DOHH2 (cell line): Measurements from ENCODE around the gene WASL.

Experiments used
- H3F3A ChIP-seq: fragments of 200-600 bp; sonication (generic), shearing (Covaris generic); 2 replicates; pipeline ENCODE4 v1.6.0; 2016; ENCODE audit warnings: antibody characterized with exemption, mild to moderate bottlenecking; ENCODE audit not compliant: control insufficient read depth, insufficient read depth
- H3K27ac ChIP-seq: fragments of 200-600 bp; sonication (generic); 2 replicates; pipeline ENCODE4 v1.5.1; 2014; ENCODE audit warnings: low read depth, mild to moderate bottlenecking, low read length, moderate library complexity
- H3K27me3 ChIP-seq: fragments of 200-600 bp; sonication (generic); 2 replicates; pipeline ENCODE4 v1.6.1; 2014; ENCODE audit warnings: mild to moderate bottlenecking, low read length, mixed read lengths; ENCODE audit not compliant: control insufficient read depth
- H3K36me3 ChIP-seq: fragments of 200-600 bp; sonication (generic); 2 replicates; pipeline ENCODE4 v1.6.1; 2014; ENCODE audit warnings: mild to moderate bottlenecking, low read length, moderate library complexity, mixed read lengths; ENCODE audit not compliant: control insufficient read depth
- H3K4me1 ChIP-seq: fragments of 200-600 bp; sonication (generic); 2 replicates; pipeline ENCODE4 v1.6.1; 2014; ENCODE audit warnings: mild to moderate bottlenecking, low read length, mixed read lengths; ENCODE audit not compliant: control insufficient read depth
- H3K4me2 ChIP-seq: fragments of 200-600 bp; sonication (generic); 2 replicates; pipeline ENCODE4 v1.6.0; 2014; ENCODE audit warnings: mild to moderate bottlenecking, low read length, moderate library complexity
- H3K4me3 ChIP-seq: fragments of 200-600 bp; sonication (generic); 2 replicates; pipeline ENCODE4 v1.5.1; 2014; ENCODE audit warnings: mild to moderate bottlenecking, low read length, mixed read lengths
- H3K79me2 ChIP-seq: fragments of 200-600 bp; sonication (generic); 2 replicates; pipeline ENCODE4 v1.6.1; 2014; ENCODE audit warnings: mild to moderate bottlenecking, low read length, mixed read lengths; ENCODE audit not compliant: control insufficient read depth
- H3K9me2 ChIP-seq: fragments of 200-600 bp; sonication (generic); replicated peaks from 2 replicates; pipeline ENCODE4 v1.6.1; 2014; ENCODE audit warnings: mild to moderate bottlenecking, low read length, mixed read lengths; ENCODE audit not compliant: control insufficient read depth
- H3K9me3 ChIP-seq: fragments of 200-600 bp; sonication (generic); 2 replicates; pipeline ENCODE4 v1.6.1; 2014; ENCODE audit warnings: antibody characterized with exemption, low read length, mixed read lengths; ENCODE audit not compliant: control insufficient read depth, insufficient read depth
- H4K20me1 ChIP-seq: fragments of 200-600 bp; sonication (generic); 2 replicates; pipeline ENCODE4 v1.6.0; 2014; ENCODE audit warnings: low read depth, mild to moderate bottlenecking, antibody characterized with exemption, low read length, moderate library complexity; ENCODE audit not compliant: control insufficient read depth, insufficient read depth
- EZH2phosphoT487 ChIP-seq: fragments of 200-600 bp; sonication (generic); IDR thresholded peaks from 2 replicates; pipeline ENCODE4 v1.6.1; 2017; ENCODE audit warnings: borderline replicate concordance, mild to moderate bottlenecking, antibody characterized with exemption, low read length, moderate library complexity, mixed read lengths
- TF ChIP-seq, protein P1 (sequence below): fragments of 200-600 bp; sonication (generic); IDR thresholded peaks from one replicate; pipeline ENCODE4 v1.5.1; 2014; ENCODE audit warnings: antibody characterized with exemption, mild to moderate bottlenecking, low read depth, low read length; ENCODE audit not compliant: poor library complexity, severe bottlenecking

WASL gene

DNA sequence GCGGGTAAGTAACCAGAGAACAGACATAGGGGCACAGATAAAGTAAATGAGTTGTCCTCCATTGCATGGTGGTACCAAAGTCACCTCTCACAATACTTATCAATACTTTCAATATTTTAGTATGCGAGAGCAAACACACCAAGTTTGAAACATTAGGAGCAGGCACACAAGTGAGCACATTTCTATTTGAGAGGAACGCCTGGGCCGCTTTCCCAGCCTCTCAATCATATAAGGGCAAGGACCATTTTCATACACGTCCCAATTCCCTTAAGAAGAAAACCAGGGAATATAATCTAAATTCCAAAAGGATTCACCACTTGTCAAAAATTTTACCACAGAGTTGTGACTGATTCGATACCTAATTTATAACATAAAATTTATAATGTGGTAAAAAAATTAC lies 85.6 kb downstream of the WASL start:
- no peak overlapping the region for H3K27ac ChIP-seq
- H3K9me3 ChIP-seq, result no peaks in the 10 kb centered on the region
- no peaks in the 10 kb centered on the region for H3K36me3 ChIP-seq
- H3K9me2 ChIP-seq, result no peaks in the 10 kb centered on the region
- H3K4me3 ChIP-seq, result no peak overlapping the region
- no peak overlapping the region for H3K4me2 ChIP-seq
- no peaks in the 10 kb centered on the region for H3K79me2 ChIP-seq
- no peaks in the 10 kb centered on the region for H3F3A ChIP-seq
- peaks cover 7% of the 10 kb centered on the region; the same call in 1 of the 2 replicates for H3K27me3 ChIP-seq
- no peaks in the 10 kb centered on the region; the same call in 1 of the 2 replicates for H4K20me1 ChIP-seq
- H3K4me1 ChIP-seq, result no peaks in the 10 kb centered on the region
- TF ChIP-seq, protein P1, sequence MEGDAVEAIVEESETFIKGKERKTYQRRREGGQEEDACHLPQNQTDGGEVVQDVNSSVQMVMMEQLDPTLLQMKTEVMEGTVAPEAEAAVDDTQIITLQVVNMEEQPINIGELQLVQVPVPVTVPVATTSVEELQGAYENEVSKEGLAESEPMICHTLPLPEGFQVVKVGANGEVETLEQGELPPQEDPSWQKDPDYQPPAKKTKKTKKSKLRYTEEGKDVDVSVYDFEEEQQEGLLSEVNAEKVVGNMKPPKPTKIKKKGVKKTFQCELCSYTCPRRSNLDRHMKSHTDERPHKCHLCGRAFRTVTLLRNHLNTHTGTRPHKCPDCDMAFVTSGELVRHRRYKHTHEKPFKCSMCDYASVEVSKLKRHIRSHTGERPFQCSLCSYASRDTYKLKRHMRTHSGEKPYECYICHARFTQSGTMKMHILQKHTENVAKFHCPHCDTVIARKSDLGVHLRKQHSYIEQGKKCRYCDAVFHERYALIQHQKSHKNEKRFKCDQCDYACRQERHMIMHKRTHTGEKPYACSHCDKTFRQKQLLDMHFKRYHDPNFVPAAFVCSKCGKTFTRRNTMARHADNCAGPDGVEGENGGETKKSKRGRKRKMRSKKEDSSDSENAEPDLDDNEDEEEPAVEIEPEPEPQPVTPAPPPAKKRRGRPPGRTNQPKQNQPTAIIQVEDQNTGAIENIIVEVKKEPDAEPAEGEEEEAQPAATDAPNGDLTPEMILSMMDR, result no peak
- no peak for TF ChIP-seq EZH2phosphoT487

DNA sequence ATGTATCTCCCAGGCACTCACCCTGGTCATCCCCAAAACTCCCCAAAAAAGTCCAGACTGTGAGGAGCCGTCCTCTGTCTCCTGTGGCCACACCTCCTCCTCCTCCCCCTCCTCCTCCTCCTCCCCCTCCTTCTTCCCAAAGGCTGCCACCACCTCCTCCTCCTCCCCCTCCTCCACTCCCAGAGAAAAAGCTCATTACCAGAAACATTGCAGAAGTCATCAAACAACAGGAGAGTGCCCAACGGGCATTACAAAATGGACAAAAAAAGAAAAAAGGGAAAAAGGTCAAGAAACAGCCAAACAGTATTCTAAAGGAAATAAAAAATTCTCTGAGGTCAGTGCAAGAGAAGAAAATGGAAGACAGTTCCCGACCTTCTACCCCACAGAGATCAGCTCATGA lies 86.0 kb downstream of the WASL start:
- Histone ChIP-seq H3K27me3 (peaks cover 7% of the 10 kb centered on the region; the same call in 1 of the 2 replicates), H3F3A (no peaks in the 10 kb centered on the region), H3K9me3 (no peaks in the 10 kb centered on the region), H3K9me2 (no peaks in the 10 kb centered on the region), H3K36me3 (no peaks in the 10 kb centered on the region), H3K79me2 (no peaks in the 10 kb centered on the region), H3K4me1 (no peaks in the 10 kb centered on the region), H3K4me2 (no peak overlapping the region), H4K20me1 (no peaks in the 10 kb centered on the region; the same call in 1 of the 2 replicates), H3K27ac (no peak overlapping the region), H3K4me3 (no peak overlapping the region)
- TF ChIP-seq, protein P1, result no peak
- no peak for TF ChIP-seq EZH2phosphoT487

DNA sequence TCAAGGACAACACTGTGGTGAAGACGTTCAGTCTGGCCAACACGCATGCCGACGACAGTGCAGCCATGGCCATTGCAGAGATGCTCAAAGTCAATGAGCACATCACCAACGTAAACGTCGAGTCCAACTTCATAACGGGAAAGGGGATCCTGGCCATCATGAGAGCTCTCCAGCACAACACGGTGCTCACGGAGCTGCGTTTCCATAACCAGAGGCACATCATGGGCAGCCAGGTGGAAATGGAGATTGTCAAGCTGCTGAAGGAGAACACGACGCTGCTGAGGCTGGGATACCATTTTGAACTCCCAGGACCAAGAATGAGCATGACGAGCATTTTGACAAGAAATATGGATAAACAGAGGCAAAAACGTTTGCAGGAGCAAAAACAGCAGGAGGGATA lies 86.5 kb downstream of the WASL start:
- H3K4me1 ChIP-seq, result no peaks in the 10 kb centered on the region

More for the DNA sequence above, 86.5 kb downstream of the WASL start:
- Histone ChIP-seq H3F3A (no peaks in the 10 kb centered on the region), H3K27ac (no peak overlapping the region), H3K36me3 (no peaks in the 10 kb centered on the region), H3K9me2 (no peaks in the 10 kb centered on the region), H3K4me3 (no peak overlapping the region), H3K27me3 (peaks cover 7% of the 10 kb centered on the region; the same call in 1 of the 2 replicates), H3K9me3 (no peaks in the 10 kb centered on the region), H4K20me1 (no peaks in the 10 kb centered on the region; the same call in 1 of the 2 replicates), H3K4me2 (no peak overlapping the region), H3K79me2 (no peaks in the 10 kb centered on the region)
- TF ChIP-seq, protein P1, result no peak
